Fibroblast of peridontal ligament (primary cell): Measurements from ENCODE around the gene OR52B4.
A peak's percentile ranks its signal among the peaks of the same experiment; 100 is the strongest.
"Not testable (repeated sequence)": the region's sequence is repeated elsewhere in the genome, so short reads cannot be mapped to it uniquely, and the experiment has no call there.

Experiments used
- DNase-seq: peaks from one replicate; pipeline ENCODE4 v3.0.0-alpha.2; 2010; ENCODE audit errors: extremely low read depth

OR52B4 gene

GRCh38 chr11:4368286-4368685 is at the start of gene OR52B4:
OR52B4 (minus strand) TSS chr11:4368386; CDS start chr11:4368295, 91 bp downstream.
- DNase-seq: no peak

- no peak for DNase-seq
These were observed 48.6 kb upstream of the OR52B4 start for GRCh38 chr11:4416816-4417215.

GRCh38 chr11:4416306-4416705 is 48.1 kb upstream of the OR52B4 start:
- no peak for DNase-seq

GRCh38 chr11:4406206-4406605 is 38.0 kb upstream of the OR52B4 start:
- DNase-seq: not testable (repeated sequence)

GRCh38 chr11:4393858-4394223 is 25.7 kb upstream of the OR52B4 start:
- DNase-seq: no peak

GRCh38 chr11:4393209-4393857 is 25.1 kb upstream of the OR52B4 start, which contains the start of gene TRIM21:
TRIM21 (minus strand) TSS chr11:4393702; CDS start chr11:4390409, 3,293 bp downstream.
- DNase-seq: peak; percentile 79

- no peak for DNase-seq
These were observed 20.0 kb upstream of the OR52B4 start for GRCh38 chr11:4388221-4388620.

- DNase-seq: no peak
These were observed 18.0 kb upstream of the OR52B4 start for GRCh38 chr11:4385978-4386740.

GRCh38 chr11:4381901-4382300 is 13.7 kb upstream of the OR52B4 start:
- no peak for DNase-seq

- no peak for DNase-seq
These were observed 7.4 kb upstream of the OR52B4 start for GRCh38 chr11:4375431-4376140.

GRCh38 chr11:4370166-4370565 is 2.0 kb upstream of the OR52B4 start:
- no peak for DNase-seq

- not testable (repeated sequence) for DNase-seq
These were observed 20.0 kb downstream of the OR52B4 start for GRCh38 chr11:4348142-4348541.

GRCh38 chr11:4345366-4345765 is 22.8 kb downstream of the OR52B4 start:
- not testable (repeated sequence) for DNase-seq

- DNase-seq: not testable (repeated sequence)
These were observed 33.8 kb downstream of the OR52B4 start for GRCh38 chr11:4334356-4334755.
